Peyer's patch (tissue), 4 donors: ENCODE results near the gene TRIO. TPM values are rescaled to one million over a fixed set of nuclear protein-coding genes. Genes with fewer than 3 reads are reported as not detected.

ENCODE experiments used
- DNase-seq, 3 donors: peaks; one replicate each; pipeline ENCODE4 v3.0.0-alpha.2; 2017 to 2019
- H3K27ac ChIP-seq, 4 donors: fragments of 200-600 bp; sonication (generic); one replicate each; pipeline ENCODE4 v1.5.1; 2016 to 2019
- H3K27me3 ChIP-seq, 2 donors: fragments of 200-600 bp; sonication (generic); one replicate each; pipeline ENCODE4 v1.5.1; 2019
- H3K36me3 ChIP-seq, 3 donors: fragments of 200-600 bp; sonication (generic); one replicate each; pipeline ENCODE4 v1.5.1; 2016 to 2019
- H3K4me1 ChIP-seq, 4 donors: fragments of 200-600 bp; sonication (generic); one replicate each; pipeline ENCODE4 v1.5.1; 2016 to 2019
- H3K4me3 ChIP-seq, 4 donors: fragments of 200-600 bp; sonication (generic); 1 replicate in 3 of 4; 2 replicates in 1 of 4; pipeline ENCODE4 v1.5.1; 2016 to 2019; ENCODE audit warnings: mild to moderate bottlenecking in 1 of 4
- H3K9me3 ChIP-seq, 4 donors: fragments of 200-600 bp; sonication (generic); one replicate each; pipeline ENCODE4 v1.5.1; 2016 to 2019; ENCODE audit warnings: mild to moderate bottlenecking in 1 of 4
- POLR2A ChIP-seq, 2 donors: fragments of 450-650 bp; IDR thresholded peaks; one replicate each; pipeline ENCODE4 v1.5.1; 2017; ENCODE audit warnings: antibody characterized with exemption in 2 of 2, mild to moderate bottlenecking in 2 of 2, moderate library complexity in 2 of 2
- total RNA-seq, 4 donors: library from RNA; depleted of rRNA; stranded (reverse); fragments of >200 nt; gene quantifications; one replicate each; pipeline ENCODE4 v1.1.0, GENCODE V29; 2016
- TF ChIP-seq, protein P1 (sequence below), 6 experiments: fragments of 450-650 bp in 4 of 6; fragments of 200-600 bp in 2 of 6; sonication (generic) in 1 of 6; IDR thresholded peaks; one replicate each; pipeline ENCODE4 v1.5.1; 2017 to 2019; ENCODE audit warnings: antibody characterized with exemption in 6 of 6, mild to moderate bottlenecking in 3 of 6, moderate library complexity in 1 of 6

TRIO gene
- total RNA-seq, 4 donors from 2014 or later: 171 to 456 (median 340) TPM

DNA sequence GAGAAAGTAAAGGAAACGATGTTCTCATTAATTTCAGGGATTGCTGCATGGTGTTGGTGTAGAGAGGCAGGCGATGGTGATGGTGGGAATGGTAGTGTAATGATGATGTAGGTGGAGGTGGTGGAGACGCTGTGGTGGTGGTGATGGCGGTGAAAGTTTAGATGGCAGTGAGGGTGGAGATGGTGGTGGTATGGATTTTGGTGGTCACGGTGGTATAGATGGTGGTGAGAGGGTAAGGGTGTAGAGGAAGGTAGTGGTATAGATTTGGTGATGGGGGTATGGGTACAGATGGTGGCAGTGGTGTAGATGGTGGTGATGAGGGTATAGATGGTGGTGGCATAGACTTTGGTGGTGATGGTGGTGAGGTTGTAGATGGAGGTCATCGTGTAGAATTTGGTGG lies 259.3 kb downstream of the TRIO start:
- H3K36me3 ChIP-seq: peaks cover 0 to 34% (median 0%) of the 10 kb centered on the region in 3 donors
- no peaks in the 10 kb centered on the region for H3K9me3 ChIP-seq
- TF ChIP-seq POLR2A (IDR thresholded peaks at IDR 0.05): no peak
- TF ChIP-seq, protein P1, sequence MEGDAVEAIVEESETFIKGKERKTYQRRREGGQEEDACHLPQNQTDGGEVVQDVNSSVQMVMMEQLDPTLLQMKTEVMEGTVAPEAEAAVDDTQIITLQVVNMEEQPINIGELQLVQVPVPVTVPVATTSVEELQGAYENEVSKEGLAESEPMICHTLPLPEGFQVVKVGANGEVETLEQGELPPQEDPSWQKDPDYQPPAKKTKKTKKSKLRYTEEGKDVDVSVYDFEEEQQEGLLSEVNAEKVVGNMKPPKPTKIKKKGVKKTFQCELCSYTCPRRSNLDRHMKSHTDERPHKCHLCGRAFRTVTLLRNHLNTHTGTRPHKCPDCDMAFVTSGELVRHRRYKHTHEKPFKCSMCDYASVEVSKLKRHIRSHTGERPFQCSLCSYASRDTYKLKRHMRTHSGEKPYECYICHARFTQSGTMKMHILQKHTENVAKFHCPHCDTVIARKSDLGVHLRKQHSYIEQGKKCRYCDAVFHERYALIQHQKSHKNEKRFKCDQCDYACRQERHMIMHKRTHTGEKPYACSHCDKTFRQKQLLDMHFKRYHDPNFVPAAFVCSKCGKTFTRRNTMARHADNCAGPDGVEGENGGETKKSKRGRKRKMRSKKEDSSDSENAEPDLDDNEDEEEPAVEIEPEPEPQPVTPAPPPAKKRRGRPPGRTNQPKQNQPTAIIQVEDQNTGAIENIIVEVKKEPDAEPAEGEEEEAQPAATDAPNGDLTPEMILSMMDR (IDR thresholded peaks at IDR 0.05): no peak
- no peak for DNase-seq
- no peak overlapping the region for H3K4me3 ChIP-seq
- no peaks in the 10 kb centered on the region for H3K27me3 ChIP-seq
- H3K27ac ChIP-seq: no peak overlapping the region
- no peaks in the 10 kb centered on the region for H3K4me1 ChIP-seq

- Histone ChIP-seq H3K4me3 (no peak overlapping the region), H3K27me3 (no peaks in the 10 kb centered on the region), H3K4me1 (no peaks in the 10 kb centered on the region), H3K36me3 (peaks cover 0 to 52% (median 0%) of the 10 kb centered on the region in 3 donors), H3K27ac (no peak overlapping the region), H3K9me3 (no peaks in the 10 kb centered on the region)
- DNase-seq: no peak
- TF ChIP-seq, protein P1 (IDR thresholded peaks at IDR 0.05): no peak
- no peak for TF ChIP-seq POLR2A (IDR thresholded peaks at IDR 0.05)
Observed at GRCh38 chr5:14404780-14405179, 261.6 kb downstream of the TRIO start.

- no peak for DNase-seq
- no peaks in the 10 kb centered on the region for H3K4me1 ChIP-seq
- H3K27me3 ChIP-seq: no peaks in the 10 kb centered on the region
- H3K27ac ChIP-seq: no peak overlapping the region
- H3K36me3 ChIP-seq: peaks cover 0 to 53% (median 0%) of the 10 kb centered on the region in 3 donors
- no peak overlapping the region for H3K4me3 ChIP-seq
- H3K9me3 ChIP-seq: no peaks in the 10 kb centered on the region
- TF ChIP-seq, protein P1 (IDR thresholded peaks at IDR 0.05): peak in 2 of 6 experiments; percentile 17 to 30
- TF ChIP-seq POLR2A (IDR thresholded peaks at IDR 0.05): no peak
Observed at GRCh38 chr5:14405267-14405666, 262.1 kb downstream of the TRIO start.

GRCh38 chr5:14405706-14406553 lies 262.8 kb downstream of the TRIO start:
- no peaks in the 10 kb centered on the region for H3K27me3 ChIP-seq
- H3K4me3 ChIP-seq: no peak overlapping the region
- no peaks in the 10 kb centered on the region for H3K4me1 ChIP-seq
- DNase-seq: no peak
- no peak for TF ChIP-seq POLR2A (IDR thresholded peaks at IDR 0.05)
- H3K9me3 ChIP-seq: no peaks in the 10 kb centered on the region
- peaks cover 0 to 53% (median 0%) of the 10 kb centered on the region in 3 donors for H3K36me3 ChIP-seq
- no peak overlapping the region for H3K27ac ChIP-seq

GRCh38 chr5:14406554-14406849 lies 263.4 kb downstream of the TRIO start:
- Histone ChIP-seq H3K27ac (no peak overlapping the region), H3K4me1 (no peaks in the 10 kb centered on the region), H3K9me3 (no peaks in the 10 kb centered on the region), H3K27me3 (no peaks in the 10 kb centered on the region), H3K36me3 (peaks cover 0 to 48% (median 0%) of the 10 kb centered on the region in 3 donors), H3K4me3 (no peak overlapping the region)
- no peak for DNase-seq
- TF ChIP-seq, protein P1 (IDR thresholded peaks at IDR 0.05): no peak
- TF ChIP-seq POLR2A (IDR thresholded peaks at IDR 0.05): no peak

DNA sequence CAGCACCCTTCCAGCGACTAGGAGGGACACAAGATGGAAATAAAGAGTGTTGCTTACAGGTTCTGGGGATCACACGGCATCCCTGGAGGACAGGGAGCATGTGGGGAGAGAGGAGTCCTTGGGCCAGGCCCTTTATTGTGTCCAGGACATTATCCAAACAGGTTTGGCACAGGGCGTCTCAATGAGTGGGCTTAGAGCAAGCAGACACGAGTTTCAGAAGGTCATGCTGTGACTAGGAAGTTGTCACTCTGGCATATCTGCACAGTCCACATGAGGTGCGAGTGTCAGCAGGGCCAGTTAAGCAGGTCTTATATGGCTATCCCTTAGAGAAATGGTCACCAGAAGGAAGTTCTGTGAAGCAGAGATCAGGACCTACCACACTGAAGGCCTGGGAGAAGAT lies 263.9 kb downstream of the TRIO start:
- H3K27me3 ChIP-seq: no peaks in the 10 kb centered on the region
- H3K36me3 ChIP-seq: peaks cover 0 to 49% (median 0%) of the 10 kb centered on the region in 3 donors
- H3K4me1 ChIP-seq: no peaks in the 10 kb centered on the region
- no peaks in the 10 kb centered on the region for H3K9me3 ChIP-seq
- TF ChIP-seq, protein P1 (IDR thresholded peaks at IDR 0.05): no peak
- TF ChIP-seq POLR2A (IDR thresholded peaks at IDR 0.05): no peak
- H3K4me3 ChIP-seq: no peak overlapping the region
- H3K27ac ChIP-seq: peak overlapping the region in 1 of 4 donors; percentile 33
- no peak for DNase-seq
